ENCODE results near the gene DNAJC4.
A peak's percentile ranks its signal among the peaks of the same experiment; 100 is the strongest.

DNAJC4 gene

DNA sequence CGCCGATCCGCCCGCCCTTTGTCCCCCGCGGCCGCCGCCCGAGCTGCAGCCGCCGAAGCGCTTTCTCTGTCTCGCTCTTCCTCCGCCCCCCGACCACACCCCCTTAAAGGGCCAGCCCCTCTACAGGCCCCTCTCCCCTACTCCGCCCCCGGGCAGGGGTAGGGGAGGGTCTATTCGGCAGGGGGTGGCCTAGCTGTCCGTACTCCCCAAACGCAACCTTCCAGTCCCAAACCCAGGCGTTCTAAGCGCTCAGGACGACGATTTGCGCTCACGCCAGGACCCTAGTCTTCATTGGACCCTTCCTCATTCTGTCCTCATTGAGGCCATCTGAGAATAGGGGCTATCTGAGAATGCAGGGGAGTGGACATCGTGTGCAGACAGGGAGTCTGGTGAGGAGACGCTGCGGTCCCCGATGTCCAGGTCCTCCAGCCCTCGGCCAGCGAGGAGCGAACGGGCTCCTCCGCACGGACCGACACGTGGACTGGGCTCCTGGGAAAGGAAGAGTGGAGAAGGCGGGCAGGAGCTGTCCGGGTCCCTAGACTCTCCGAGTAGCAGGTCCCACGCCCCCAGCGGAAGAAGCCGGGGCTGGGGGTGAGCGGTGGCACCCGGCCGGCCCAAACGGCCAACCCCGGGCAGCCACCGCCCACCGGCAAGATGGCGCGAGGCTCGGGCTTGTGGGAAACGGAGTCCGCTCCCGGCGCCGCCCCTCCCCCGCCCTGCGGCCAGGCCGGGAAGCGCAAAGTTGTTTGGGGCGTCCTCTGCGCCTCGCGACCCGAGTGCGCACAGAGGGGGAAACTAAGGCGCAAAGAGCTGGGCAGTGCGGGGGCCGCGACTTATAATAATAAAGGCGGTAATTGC is 16.8 kb downstream of the DNAJC4 start, which contains the start of gene PPP1R14B:
Gene PPP1R14B, minus strand, starts transcription at position 73 of the 858 bp plus-strand sequence. CDS start 270 bp downstream, outside the sequence.
- Histone ChIP-seq H3K4me1 (ENCODE audit: control insufficient read depth, insufficient read depth, low read length) (peaks cover 48% of the 10 kb centered on the region), H3K36me3 (ENCODE audit: control insufficient read depth, insufficient read depth, low read length) (peaks cover 19% of the 10 kb centered on the region), H3K27ac (ENCODE audit: low read depth, low read length) (peak within 1 kb of the TSS; percentile 56; the same call in 1 of the 2 replicates)

DNA sequence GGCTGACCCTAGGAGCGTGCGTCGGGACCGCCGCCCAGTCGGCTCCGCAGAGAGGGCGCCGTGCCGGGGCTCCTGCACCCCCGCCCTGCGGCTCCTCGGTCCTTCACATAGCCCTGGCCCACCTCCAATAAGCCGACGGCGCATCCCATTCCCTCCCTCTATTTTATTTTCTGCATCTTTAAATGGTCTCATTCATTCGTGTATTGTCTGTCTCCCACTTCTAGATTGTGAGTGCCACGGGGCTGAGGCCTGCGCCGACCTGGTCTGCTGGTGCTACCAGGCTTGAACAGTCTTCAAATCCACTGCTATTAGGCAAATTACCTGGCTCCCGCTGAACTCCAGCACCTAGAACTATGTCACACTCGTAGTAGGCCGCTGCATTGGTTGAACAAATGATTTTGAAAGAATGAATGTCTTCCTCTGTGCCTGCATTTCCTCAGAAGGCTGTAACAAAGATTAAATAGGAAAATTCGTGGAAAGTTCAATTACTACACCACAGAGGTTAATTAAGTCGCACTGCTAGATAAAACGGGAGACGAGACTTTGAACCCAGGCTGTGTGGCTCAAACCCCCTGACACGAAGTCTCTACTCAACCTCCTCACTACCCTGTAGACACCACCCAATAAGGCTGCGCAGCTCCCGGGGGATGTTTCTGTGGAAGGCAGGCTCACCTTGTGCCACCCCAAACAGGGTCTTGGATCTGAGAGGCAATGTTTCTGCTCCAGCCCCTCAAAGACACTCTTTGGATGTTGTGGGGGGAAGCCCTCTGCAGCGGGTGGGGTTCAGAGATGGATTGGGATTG is 17.6 kb downstream of the DNAJC4 start:
- Histone ChIP-seq H3K27ac (ENCODE audit: low read depth, low read length) (no peak overlapping the region), H3K4me3 (ENCODE audit: low read depth, low read length) (peak overlapping the region; percentile 91), H3K36me3 (ENCODE audit: control insufficient read depth, insufficient read depth, low read length) (peaks cover 18% of the 10 kb centered on the region), H3K27me3 (ENCODE audit: control insufficient read depth, insufficient read depth, low read length) (no peaks in the 10 kb centered on the region), H3K9me3 (ENCODE audit: control insufficient read depth, insufficient read depth, low read depth, low read length) (no peaks in the 10 kb centered on the region), H3K4me1 (ENCODE audit: control insufficient read depth, insufficient read depth, low read length) (peaks cover 50% of the 10 kb centered on the region), H3K9ac (ENCODE audit: low read length) (peak overlapping the region; percentile 40)

More for the DNA sequence above, 16.8 kb downstream of the DNAJC4 start, which contains the start of gene PPP1R14B:
- peak within 1 kb of the TSS; percentile 84 for H3K9ac ChIP-seq (ENCODE audit: low read length)
- no peaks in the 10 kb centered on the region for H3K9me3 ChIP-seq (ENCODE audit: control insufficient read depth, insufficient read depth, low read depth, low read length)
- no peaks in the 10 kb centered on the region for H3K27me3 ChIP-seq (ENCODE audit: control insufficient read depth, insufficient read depth, low read length)
- H3K4me3 ChIP-seq (ENCODE audit: low read depth, low read length), result peak within 1 kb of the TSS; percentile 91

GRCh38 chr11:64248578-64248977 is 18.2 kb downstream of the DNAJC4 start:
- Histone ChIP-seq H3K9me3 (ENCODE audit: control insufficient read depth, insufficient read depth, low read depth, low read length) (no peaks in the 10 kb centered on the region), H3K4me3 (ENCODE audit: low read depth, low read length) (peak overlapping the region; percentile 91; the same call in 1 of the 2 replicates), H3K4me1 (ENCODE audit: control insufficient read depth, insufficient read depth, low read length) (peaks cover 52% of the 10 kb centered on the region), H3K27ac (ENCODE audit: low read depth, low read length) (peak overlapping the region; percentile 56; the same call in 1 of the 2 replicates), H3K9ac (ENCODE audit: low read length) (no peak overlapping the region), H3K27me3 (ENCODE audit: control insufficient read depth, insufficient read depth, low read length) (no peaks in the 10 kb centered on the region), H3K36me3 (ENCODE audit: control insufficient read depth, insufficient read depth, low read length) (peaks cover 11% of the 10 kb centered on the region)

GRCh38 chr11:64249038-64249437 is 18.7 kb downstream of the DNAJC4 start:
- Histone ChIP-seq H3K4me1 (ENCODE audit: control insufficient read depth, insufficient read depth, low read length) (peaks cover 53% of the 10 kb centered on the region), H3K4me3 (ENCODE audit: low read depth, low read length) (peak overlapping the region; percentile 91; the same call in 1 of the 2 replicates), H3K27me3 (ENCODE audit: control insufficient read depth, insufficient read depth, low read length) (no peaks in the 10 kb centered on the region), H3K27ac (ENCODE audit: low read depth, low read length) (peak overlapping the region; percentile 56; the same call in 1 of the 2 replicates), H3K36me3 (ENCODE audit: control insufficient read depth, insufficient read depth, low read length) (peaks cover 8% of the 10 kb centered on the region), H3K9ac (ENCODE audit: low read length) (peak overlapping the region; percentile 35), H3K9me3 (ENCODE audit: control insufficient read depth, insufficient read depth, low read depth, low read length) (no peaks in the 10 kb centered on the region)

DNA sequence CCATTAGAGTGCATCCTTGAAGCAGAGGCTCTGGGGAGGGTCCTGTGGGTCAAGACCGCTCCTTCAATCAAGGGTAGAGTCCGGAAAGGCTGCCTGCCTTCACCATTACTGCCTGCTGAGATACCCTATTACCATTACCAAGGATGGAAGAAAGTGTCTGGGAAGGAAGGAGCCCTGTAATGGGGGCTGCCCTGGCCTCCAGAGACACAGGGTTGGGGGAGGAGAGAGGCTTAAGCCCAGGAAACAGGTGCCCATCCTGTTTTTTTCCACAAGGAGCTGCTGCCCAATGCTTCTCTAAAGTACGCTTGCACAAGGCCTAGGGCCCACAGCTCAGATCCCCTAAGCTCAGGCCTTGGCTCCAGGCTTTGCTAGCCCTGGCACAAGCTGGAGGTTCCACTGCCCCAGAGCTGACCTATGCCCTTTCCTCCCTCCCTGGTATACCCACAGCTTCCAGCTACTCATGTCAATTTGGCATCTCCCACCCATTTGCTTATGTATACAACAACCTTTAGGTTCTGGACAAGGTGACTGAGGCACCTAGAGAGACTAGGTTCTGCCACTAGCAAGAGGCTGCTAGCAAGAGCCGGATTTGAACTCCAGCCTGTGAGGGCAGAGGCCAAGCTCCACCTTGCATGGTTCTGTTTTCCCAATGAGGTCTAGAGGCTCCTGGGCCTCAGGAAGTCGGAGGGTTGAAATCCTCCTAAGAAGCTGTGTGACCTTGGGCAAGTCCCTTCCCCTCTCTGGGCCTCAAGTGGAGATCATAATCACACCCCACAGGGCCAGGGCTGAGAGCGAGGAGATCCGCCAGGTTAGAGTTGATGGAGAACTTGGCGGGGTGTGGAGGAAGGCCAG is 19.4 kb downstream of the DNAJC4 start:
- peak overlapping the region; percentile 8; the same call in 1 of the 2 replicates for H3K27ac ChIP-seq (ENCODE audit: low read depth, low read length)
- peak overlapping the region; percentile 90 for H3K4me3 ChIP-seq (ENCODE audit: low read depth, low read length)
- no peaks in the 10 kb centered on the region for H3K27me3 ChIP-seq (ENCODE audit: control insufficient read depth, insufficient read depth, low read length)
- H3K36me3 ChIP-seq (ENCODE audit: control insufficient read depth, insufficient read depth, low read length), result peaks cover 12% of the 10 kb centered on the region
- H3K9me3 ChIP-seq (ENCODE audit: control insufficient read depth, insufficient read depth, low read depth, low read length), result no peaks in the 10 kb centered on the region
- peaks cover 53% of the 10 kb centered on the region for H3K4me1 ChIP-seq (ENCODE audit: control insufficient read depth, insufficient read depth, low read length)
- H3K9ac ChIP-seq (ENCODE audit: low read length), result peak overlapping the region; percentile 59

DNA sequence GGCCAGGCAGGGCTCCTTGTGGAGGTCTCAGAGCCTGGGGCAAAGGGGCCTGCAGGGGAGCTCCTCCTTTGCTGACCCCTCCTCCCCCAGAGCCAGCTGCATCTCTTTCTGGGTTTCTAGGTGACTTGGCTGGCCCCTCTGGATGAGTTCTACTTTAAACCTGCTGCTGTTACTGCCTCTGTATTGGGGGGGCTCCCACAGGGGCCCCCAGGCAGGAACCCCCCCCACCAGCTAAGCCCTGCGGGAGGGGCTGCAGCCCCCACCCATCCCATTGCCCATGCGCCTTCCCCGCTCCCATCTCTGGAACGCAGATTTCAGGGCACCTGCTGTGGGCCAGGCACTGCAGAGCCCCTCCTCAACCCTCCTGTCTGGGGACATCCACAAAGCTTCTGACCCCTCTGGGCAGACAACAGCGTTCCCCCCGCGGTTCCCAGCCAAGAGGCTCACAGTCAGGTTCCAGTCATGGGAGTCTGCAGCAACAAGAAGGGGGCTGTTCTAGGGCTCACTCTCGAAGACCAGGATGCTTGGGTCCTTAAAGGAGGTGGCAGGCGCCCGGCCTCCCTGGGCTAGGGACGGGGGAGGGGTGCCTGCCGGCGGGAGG is 20.2 kb downstream of the DNAJC4 start:
- Histone ChIP-seq H3K27ac (ENCODE audit: low read depth, low read length) (peak overlapping the region; percentile 10; the same call in 1 of the 2 replicates), H3K36me3 (ENCODE audit: control insufficient read depth, insufficient read depth, low read length) (peaks cover 16% of the 10 kb centered on the region), H3K4me1 (ENCODE audit: control insufficient read depth, insufficient read depth, low read length) (peaks cover 49% of the 10 kb centered on the region), H3K27me3 (ENCODE audit: control insufficient read depth, insufficient read depth, low read length) (no peaks in the 10 kb centered on the region), H3K4me3 (ENCODE audit: low read depth, low read length) (peak overlapping the region; percentile 90), H3K9me3 (ENCODE audit: control insufficient read depth, insufficient read depth, low read depth, low read length) (no peaks in the 10 kb centered on the region), H3K9ac (ENCODE audit: low read length) (peak overlapping the region; percentile 59)

GRCh38 chr11:64251016-64251752 is 20.8 kb downstream of the DNAJC4 start, which contains the start of gene PLCB3:
Gene PLCB3 (plus strand): TSS chr11:64251530. CDS start chr11:64251650, 120 bp downstream.
- Histone ChIP-seq H3K9me3 (ENCODE audit: control insufficient read depth, insufficient read depth, low read depth, low read length) (no peaks in the 10 kb centered on the region), H3K36me3 (ENCODE audit: control insufficient read depth, insufficient read depth, low read length) (peaks cover 22% of the 10 kb centered on the region), H3K27ac (ENCODE audit: low read depth, low read length) (peak within 1 kb of the TSS; percentile 10; the same call in 1 of the 2 replicates)

GRCh38 chr11:64251753-64252002 is 21.3 kb downstream of the DNAJC4 start:
- H3K9me3 ChIP-seq (ENCODE audit: control insufficient read depth, insufficient read depth, low read depth, low read length), result no peaks in the 10 kb centered on the region
- H3K27ac ChIP-seq (ENCODE audit: low read depth, low read length), result no peak overlapping the region
- H3K36me3 ChIP-seq (ENCODE audit: control insufficient read depth, insufficient read depth, low read length), result peaks cover 27% of the 10 kb centered on the region
- peak overlapping the region; percentile 90 for H3K4me3 ChIP-seq (ENCODE audit: low read depth, low read length)
- no peaks in the 10 kb centered on the region for H3K27me3 ChIP-seq (ENCODE audit: control insufficient read depth, insufficient read depth, low read length)
- H3K9ac ChIP-seq (ENCODE audit: low read length), result peak overlapping the region; percentile 79
- peaks cover 48% of the 10 kb centered on the region for H3K4me1 ChIP-seq (ENCODE audit: control insufficient read depth, insufficient read depth, low read length)

More at GRCh38 chr11:64251016-64251752, 20.8 kb downstream of the DNAJC4 start, which contains the start of gene PLCB3:
- Histone ChIP-seq H3K4me3 (ENCODE audit: low read depth, low read length) (peak within 1 kb of the TSS; percentile 90), H3K9ac (ENCODE audit: low read length) (peak within 1 kb of the TSS; percentile 79), H3K27me3 (ENCODE audit: control insufficient read depth, insufficient read depth, low read length) (no peaks in the 10 kb centered on the region), H3K4me1 (ENCODE audit: control insufficient read depth, insufficient read depth, low read length) (peaks cover 48% of the 10 kb centered on the region)

DNA sequence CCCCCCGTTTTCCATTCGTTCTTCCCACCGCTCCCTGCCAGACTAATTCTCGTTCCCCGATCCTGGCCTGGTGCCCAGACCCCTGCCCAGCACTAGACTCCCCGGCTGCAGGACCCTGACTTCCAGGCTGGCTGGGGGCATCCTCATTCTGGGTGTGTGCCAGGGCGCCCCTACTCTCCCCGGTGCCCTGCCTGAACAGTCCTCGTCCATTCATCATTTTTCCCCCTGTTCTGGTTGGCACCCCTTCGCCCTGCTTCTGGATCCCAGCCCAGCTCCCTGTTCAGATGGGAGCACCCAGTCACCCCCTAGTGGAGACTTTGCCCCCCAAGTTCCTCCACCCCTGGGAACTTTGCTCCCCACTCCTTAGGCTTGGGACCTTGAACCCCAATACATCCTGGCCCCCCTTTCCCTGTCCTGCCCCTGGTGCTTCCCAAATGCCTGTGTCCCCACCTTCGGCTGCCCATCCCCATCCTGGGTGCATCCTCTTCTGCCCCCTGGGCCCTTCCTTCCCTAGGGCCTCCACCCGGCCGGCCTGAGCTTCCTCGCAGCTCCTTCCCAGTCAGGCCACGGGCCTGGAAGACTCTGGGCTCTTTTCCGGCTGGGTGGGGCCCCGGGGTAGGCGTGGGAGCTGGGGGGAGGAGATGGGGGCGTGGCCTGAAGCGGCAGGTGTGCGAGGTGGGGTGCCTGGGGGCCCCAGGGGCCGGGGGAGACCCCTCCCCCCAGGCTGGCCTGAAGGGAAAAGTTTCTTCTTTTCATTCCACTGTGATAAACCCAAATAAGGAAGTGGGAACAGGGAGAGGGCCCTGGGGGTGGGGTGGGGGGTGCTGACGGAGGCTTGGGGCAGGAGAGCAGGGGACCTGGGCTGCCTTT is 21.9 kb downstream of the DNAJC4 start:
- H3K4me1 ChIP-seq (ENCODE audit: control insufficient read depth, insufficient read depth, low read length), result peaks cover 48% of the 10 kb centered on the region
- H3K36me3 ChIP-seq (ENCODE audit: control insufficient read depth, insufficient read depth, low read length), result peaks cover 29% of the 10 kb centered on the region
- H3K27me3 ChIP-seq (ENCODE audit: control insufficient read depth, insufficient read depth, low read length), result no peaks in the 10 kb centered on the region
- H3K9ac ChIP-seq (ENCODE audit: low read length), result peak overlapping the region; percentile 79
- peak overlapping the region; percentile 90 for H3K4me3 ChIP-seq (ENCODE audit: low read depth, low read length)
- no peak overlapping the region for H3K27ac ChIP-seq (ENCODE audit: low read depth, low read length)
- H3K9me3 ChIP-seq (ENCODE audit: control insufficient read depth, insufficient read depth, low read depth, low read length), result no peaks in the 10 kb centered on the region

Measured in HUES6 (cell line).